OCI-LY3 (cell line): ENCODE data around the gene HSD11B1L.

ENCODE experiments used
- H2AFZ ChIP-seq: fragments of 200-600, 300-600 bp; shearing (Covaris generic); 2 replicates; pipeline ENCODE4 v1.6.0; 2014; ENCODE audit warnings: antibody characterized with exemption, low read depth, low read length
- H3K27ac ChIP-seq: fragments of 200-600, 300-600 bp; sonication (generic); 2 replicates; pipeline ENCODE4 v1.5.1; 2014; ENCODE audit warnings: mild to moderate bottlenecking, low read length, moderate library complexity, mixed read lengths
- H3K27me3 ChIP-seq: fragments of 200-600, 300-600 bp; sonication (generic); 2 replicates; pipeline ENCODE4 v1.6.1; 2014; ENCODE audit warnings: low read depth, low read length, mixed read lengths
- H3K36me3 ChIP-seq: fragments of 200-600, 300-600 bp; sonication (generic); replicated peaks from 2 replicates; pipeline ENCODE3; 2014; ENCODE audit warnings: low read depth, low read length, mixed read lengths
- H3K4me1 ChIP-seq: fragments of 300-600, 200-600 bp; sonication (generic); 2 replicates; pipeline ENCODE4 v1.6.1; 2014; ENCODE audit warnings: low read length, mixed read lengths
- H3K4me2 ChIP-seq: fragments of 200-600, 300-600 bp; sonication (generic); 2 replicates; pipeline ENCODE4 v1.6.1; 2014; ENCODE audit warnings: low read length, mixed read lengths
- H3K4me3 ChIP-seq: fragments of 300-600, 200-600 bp; sonication (generic); 2 replicates; pipeline ENCODE4 v1.5.1; 2014; ENCODE audit warnings: antibody characterized with exemption, mild to moderate bottlenecking, low read length, moderate library complexity
- H3K79me2 ChIP-seq: fragments of 300-600, 200-600 bp; shearing (Covaris generic); 2 replicates; pipeline ENCODE4 v1.6.1; 2014; ENCODE audit warnings: mild to moderate bottlenecking, low read length, mixed read lengths
- H3K9ac ChIP-seq: fragments of 300-600, 200-600 bp; shearing (Covaris generic); 2 replicates; pipeline ENCODE4 v1.6.0; 2014; ENCODE audit warnings: mild to moderate bottlenecking, low read length, moderate library complexity
- H3K9me3 ChIP-seq: fragments of 200-600, 300-600 bp; shearing (Covaris generic); 2 replicates; pipeline ENCODE4 v1.6.1; 2014; ENCODE audit warnings: low read length, mixed read lengths; ENCODE audit not compliant: insufficient read depth
- H4K20me1 ChIP-seq: fragments of 200-600, 300-600 bp; sonication (generic); 2 replicates; pipeline ENCODE4 v1.6.1; 2016; ENCODE audit warnings: low read length, mixed read lengths; ENCODE audit not compliant: insufficient read depth
- CTCF ChIP-seq: fragments of 200-600, 300-600 bp; sonication (generic); IDR thresholded peaks from 2 replicates; pipeline ENCODE4 v1.5.1; 2014; ENCODE audit warnings: antibody characterized with exemption, low read length, low read depth
- EZH2phosphoT487 ChIP-seq: fragments of 200-600 bp; shearing (Covaris generic); IDR thresholded peaks from 2 replicates; pipeline ENCODE4 v1.6.1; 2018; ENCODE audit warnings: antibody characterized with exemption, mixed run types, low read depth

HSD11B1L gene

GRCh38 chr19:5643060-5643459, 37.8 kb upstream of the HSD11B1L start:
- Histone ChIP-seq H3K36me3 (peaks cover 74% of the 10 kb centered on the region), H3K4me2 (no peak overlapping the region), H3K4me3 (no peak overlapping the region), H3K27ac (no peak overlapping the region), H3K9ac (no peak overlapping the region), H3K27me3 (no peaks in the 10 kb centered on the region), H3K4me1 (no peaks in the 10 kb centered on the region), H3K79me2 (peaks cover 98% of the 10 kb centered on the region), H3K9me3 (no peaks in the 10 kb centered on the region), H4K20me1 (peaks cover 94% of the 10 kb centered on the region), H2AFZ (no peak overlapping the region)
- no peak for TF ChIP-seq EZH2phosphoT487
- no peak for TF ChIP-seq CTCF

- H2AFZ ChIP-seq, result no peak overlapping the region
- H3K9ac ChIP-seq, result no peak overlapping the region
- H4K20me1 ChIP-seq, result peaks cover 85% of the 10 kb centered on the region
- no peaks in the 10 kb centered on the region for H3K4me1 ChIP-seq
- H3K4me2 ChIP-seq, result no peak overlapping the region
- H3K4me3 ChIP-seq, result no peak overlapping the region
- no peaks in the 10 kb centered on the region for H3K9me3 ChIP-seq
- H3K27me3 ChIP-seq, result no peaks in the 10 kb centered on the region
- TF ChIP-seq EZH2phosphoT487 (no peak), CTCF (no peak)
- peaks cover 76% of the 10 kb centered on the region for H3K36me3 ChIP-seq
- H3K79me2 ChIP-seq, result peaks cover 93% of the 10 kb centered on the region
- H3K27ac ChIP-seq, result no peak overlapping the region
Observed at GRCh38 chr19:5644037-5644436, 36.8 kb upstream of the HSD11B1L start.

DNA sequence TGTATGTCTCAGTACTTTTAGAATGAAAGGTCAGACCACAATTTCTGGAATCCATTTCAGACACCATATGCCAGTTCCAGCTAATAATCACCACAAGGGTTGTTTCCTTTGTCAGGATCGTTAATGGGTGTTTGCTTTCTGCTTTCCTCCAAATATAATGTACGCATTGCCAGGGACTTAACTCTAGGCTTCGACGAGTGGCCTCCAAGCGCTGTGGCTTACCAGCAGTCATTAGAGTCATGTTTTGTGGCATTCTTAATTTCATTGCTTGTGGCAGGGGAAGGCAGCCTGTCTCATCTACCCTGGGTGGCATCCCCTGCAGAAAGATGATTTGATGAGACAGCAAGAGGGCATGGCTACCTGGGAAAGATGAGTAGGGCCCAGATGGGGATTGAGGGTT, 35.4 kb upstream of the HSD11B1L start:
- Histone ChIP-seq H4K20me1 (peaks cover 73% of the 10 kb centered on the region), H3K9me3 (no peaks in the 10 kb centered on the region), H3K27ac (no peak overlapping the region), H3K36me3 (peaks cover 83% of the 10 kb centered on the region), H3K4me3 (no peak overlapping the region), H2AFZ (no peak overlapping the region), H3K4me2 (no peak overlapping the region), H3K27me3 (no peaks in the 10 kb centered on the region), H3K9ac (no peak overlapping the region), H3K79me2 (peaks cover 86% of the 10 kb centered on the region), H3K4me1 (no peaks in the 10 kb centered on the region)
- TF ChIP-seq EZH2phosphoT487, result no peak
- TF ChIP-seq CTCF, result no peak

DNA sequence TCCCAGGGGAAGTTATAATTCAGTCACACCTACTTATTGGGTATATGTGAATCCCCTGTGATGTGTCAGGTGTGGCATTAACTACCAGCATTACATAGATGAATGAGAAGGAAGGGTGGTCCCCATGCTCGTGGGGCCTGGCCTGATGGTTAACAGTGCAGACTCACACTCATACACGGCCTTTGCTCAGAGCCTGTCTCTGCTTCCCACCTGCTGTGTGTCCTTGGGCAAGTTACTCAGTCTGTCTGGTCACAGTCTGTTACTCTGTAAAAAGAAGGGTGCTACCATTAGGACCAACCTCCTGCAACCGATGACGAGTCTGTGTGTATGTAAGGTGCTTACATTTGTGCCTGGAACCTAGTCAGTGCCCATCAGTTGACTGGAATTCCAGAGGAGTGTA, 34.1 kb upstream of the HSD11B1L start:
- Histone ChIP-seq H3K4me1 (no peaks in the 10 kb centered on the region), H3K9ac (no peak overlapping the region), H3K27me3 (no peaks in the 10 kb centered on the region), H3K79me2 (peaks cover 86% of the 10 kb centered on the region), H3K36me3 (peaks cover 88% of the 10 kb centered on the region), H3K4me2 (no peak overlapping the region), H3K4me3 (no peak overlapping the region), H2AFZ (no peak overlapping the region), H3K9me3 (no peaks in the 10 kb centered on the region), H4K20me1 (peaks cover 60% of the 10 kb centered on the region), H3K27ac (no peak overlapping the region)
- TF ChIP-seq CTCF (no peak), EZH2phosphoT487 (no peak)
